GM12878 (cell line): ENCODE measurements around the gene TSFM. TPM values are rescaled to one million over a fixed set of nuclear protein-coding genes. Genes with fewer than 3 reads are reported as not detected.

ENCODE experiments used
- ATAC-seq: fragments of 200-7000 bp; cut with Tn5 transposase; 3 replicates; pipeline ENCODE4 v1.9.1; 2020; ENCODE audit warnings: mild to moderate bottlenecking, moderate library complexity
- BruUV-seq: library from RNA; stranded (reverse); fragments of 400-500 nt; replicated peaks from 2 replicates; lab custom pipeline; 2021; lab: Mats Ljungman, UMichigan
- CTCF ChIA-PET: fragments of 300-600 bp; sonication (Branson Sonifier 250); formaldehyde crosslinking; extraction: SDS; loops from one replicate; lab custom pipeline; 2021; ENCODE audit warnings: inconsistent platforms; lab: Yijun Ruan, JAX
- POLR2A ChIA-PET: fragments of 350-600 bp; formaldehyde crosslinking; extraction: SDS; loops from one replicate; lab custom pipeline; 2021; ENCODE audit warnings: inconsistent platforms; lab: Charles Lee
- RAD21 ChIA-PET: fragments of 300-600 bp; sonication (Branson Sonifier 250); formaldehyde crosslinking; loops from one replicate; lab custom pipeline; 2023; ENCODE audit warnings: antibody characterized with exemption; ENCODE audit not compliant: unreplicated experiment; lab: Charles Lee
- SMC1A ChIA-PET: fragments of 300-600 bp; sonication (Branson Sonifier 250); formaldehyde crosslinking; loops from one replicate; lab custom pipeline; 2023; ENCODE audit not compliant: unreplicated experiment, uncharacterized antibody; lab: Charles Lee
- DNase-seq: peaks from one replicate; pipeline ENCODE4 v3.0.0-alpha.2; 2011; ENCODE audit warnings: low read depth, low spot score
- FAIRE-seq: peaks from 3 replicates; lab custom pipeline; 2011; peaks lifted over from hg19 to GRCh38; lab: Jason Lieb, UNC
- H2AFZ ChIP-seq: 2 replicates; pipeline ENCODE4 v1.6.0; 2011; ENCODE audit warnings: low read depth, low read length, control low read depth; ENCODE audit not compliant: control insufficient read depth
- H3K27ac ChIP-seq: 2 replicates; pipeline ENCODE4 v1.5.1; 2011; ENCODE audit warnings: control low read depth; ENCODE audit not compliant: control insufficient read depth, insufficient read depth
- H3K27me3 ChIP-seq, 2 experiments: replicated peaks in 1 of 2; 2 replicates each; pipeline versions ENCODE4 v1.6.0 to v1.6.1; 2011; ENCODE audit warnings: low read length in 1 of 2; ENCODE audit not compliant: control insufficient read depth in 2 of 2, insufficient read depth in 2 of 2
- H3K36me3 ChIP-seq, 2 experiments: 2 replicates each; pipeline ENCODE4 v1.5.1; 2011; ENCODE audit warnings: low read length in 1 of 2; ENCODE audit not compliant: control insufficient read depth in 2 of 2, insufficient read depth in 2 of 2
- H3K4me1 ChIP-seq: 2 replicates; pipeline ENCODE4 v1.6.1; 2011; ENCODE audit warnings: mild to moderate bottlenecking, low read length, moderate library complexity, mixed read lengths; ENCODE audit not compliant: control insufficient read depth, insufficient read depth
- H3K4me2 ChIP-seq: 2 replicates; pipeline ENCODE4 v1.6.0; 2011; ENCODE audit warnings: control low read depth; ENCODE audit not compliant: control insufficient read depth, insufficient read depth
- H3K4me3 ChIP-seq: fragments of 200-600 bp; sonication (generic); 2 replicates; pipeline ENCODE4 v1.5.1; 2016
- H3K79me2 ChIP-seq: 2 replicates; pipeline ENCODE4 v1.6.0; 2011; ENCODE audit warnings: low read length; ENCODE audit not compliant: control insufficient read depth, insufficient read depth
- H3K9ac ChIP-seq: 2 replicates; pipeline ENCODE4 v1.8.0; 2011; ENCODE audit warnings: low read length, control low read depth, mixed read lengths; ENCODE audit not compliant: control insufficient read depth, insufficient read depth
- H3K9me3 ChIP-seq: replicated peaks from 3 replicates; pipeline ENCODE4 v1.5.1; 2011; ENCODE audit warnings: mild to moderate bottlenecking, low read length; ENCODE audit not compliant: control insufficient read depth, insufficient read depth
- H4K20me1 ChIP-seq: 2 replicates; pipeline ENCODE4 v1.6.0; 2011; ENCODE audit not compliant: control insufficient read depth, insufficient read depth
- ATF2 ChIP-seq: IDR thresholded peaks from 2 replicates; pipeline ENCODE4 v1.6.1; 2012; ENCODE audit warnings: low read length, inconsistent platforms
- BCL3 ChIP-seq: IDR thresholded peaks from 2 replicates; pipeline ENCODE4 v1.6.1; 2011; ENCODE audit warnings: borderline replicate concordance, low read depth, mild to moderate bottlenecking, moderate library complexity, low read length; ENCODE audit not compliant: insufficient read depth, poor library complexity, severe bottlenecking
- CBFB ChIP-seq: IDR thresholded peaks from 2 replicates; pipeline ENCODE4 v1.6.1; 2016; ENCODE audit warnings: antibody characterized with exemption, low read depth
- CHD1 ChIP-seq: IDR thresholded peaks from 2 replicates; pipeline ENCODE4 v1.6.1; 2012; ENCODE audit warnings: low read depth, low read length, improper control_type of control experiment
- E2F8 ChIP-seq: fragments of 450-650 bp; IDR thresholded peaks from 2 replicates; pipeline ENCODE4 v1.6.1; 2018; ENCODE audit warnings: mild to moderate bottlenecking, low read depth, moderate library complexity; ENCODE audit not compliant: partially characterized antibody
- PML ChIP-seq: IDR thresholded peaks from 2 replicates; pipeline ENCODE4 v1.6.1; 2012; ENCODE audit warnings: low read length, inconsistent platforms
- RUNX3 ChIP-seq: IDR thresholded peaks from 2 replicates; pipeline ENCODE4 v1.6.1; 2012; ENCODE audit warnings: low read length, inconsistent platforms
- TCF3 ChIP-seq: IDR thresholded peaks from 2 replicates; pipeline ENCODE4 v1.6.1; 2012; ENCODE audit warnings: low read depth, mild to moderate bottlenecking, low read length, borderline replicate concordance; ENCODE audit not compliant: insufficient read depth
- ZBTB33 ChIP-seq: fragments of 450-650 bp; IDR thresholded peaks from 2 replicates; pipeline ENCODE4 v1.6.1; 2017; ENCODE audit warnings: mild to moderate bottlenecking
- ZBTB40 ChIP-seq: fragments of 450-650 bp; IDR thresholded peaks from 2 replicates; pipeline ENCODE4 v1.6.1; 2016; ENCODE audit warnings: mild to moderate bottlenecking, moderate library complexity, borderline replicate concordance
- ZNF274 ChIP-seq: IDR thresholded peaks from one replicate; pipeline ENCODE4 v1.8.0; 2011; ENCODE audit not compliant: insufficient read length, insufficient read depth
- WGBS: methylation state at CpG from one replicate; pipeline ENCODE4 v1.1.6; 2016; ENCODE audit warnings: low lambda C conversion rate; ENCODE audit not compliant: insufficient replicate concordance, insufficient coverage; ENCODE audit errors: missing lambda C conversion rate; 5-methylcytosine and 5-hydroxymethylcytosine counted together
- in situ Hi-C: fragments of 300-500 bp; cut with MboI; formaldehyde crosslinking; loops from 9 replicates; pipeline ENCODE4 v1.14.3; 2018; ENCODE audit warnings: mixed read lengths
- intact Hi-C: fragments of 100-400 bp; cut with micrococcal nuclease; formaldehyde crosslinking; loops from one replicate; pipeline ENCODE4 v1.14.2; 2022; ENCODE audit not compliant: unreplicated experiment
- polyA plus RNA-seq, 11 experiments: library from polyadenylated mRNA; depleted of rRNA in 4 of 11; unstranded in 6 of 11; stranded (reverse) in 5 of 11; fragments of >200 nt; fragmentation: Nextera tagmentation in 4 of 11; fragmentation: Illumina TruSeq in 1 of 11; extraction: Ambion mirVana in 4 of 11; extraction: Trizol in 1 of 11; gene quantifications; 1 replicate in 1 of 11; 2 replicates in 10 of 11; pipeline versions ENCODE4 v1.2.1 to v1.2.3, GENCODE V29; 2011 to 2016; ENCODE audit warnings: inconsistent platforms in 2 of 11, missing spikeins in 2 of 11, low read depth in 1 of 11
- total RNA-seq, 4 experiments: library from RNA; depleted of rRNA in 3 of 4; stranded (reverse); fragments of >200 nt in 3 of 4; fragmentation: Illumina TruSeq in 1 of 4; extraction: Trizol in 1 of 4; gene quantifications; 2 replicates each; pipeline versions ENCODE4 v1.2.1 to v1.2.3, GENCODE V29; 2013 to 2021

The TSFM gene
- total and polyA plus RNA-seq, 10 of the 15 experiments (the other 5 are each of a cell fraction or from before 2014, with no cell fraction given) = 36.7 to 132 (median 45.6) TPM

- SMC1A ChIA-PET = interaction anchor here (0.8 to 2.4 kb wide), 4 partner anchors 11 to 287 kb away, joined by 3 to 14 read pairs (median 4); no protein-coding TSS in a partner anchor
- peak overlapping the region; percentile 94 for H3K27ac ChIP-seq
- peak overlapping the region; percentile 93 for H3K9ac ChIP-seq
- H4K20me1 ChIP-seq = no peaks in the 10 kb centered on the region
- FAIRE-seq (no peak), ATAC-seq (no peak), DNase-seq (no peak)
- RAD21 ChIA-PET = interaction anchor here (0.7 to 1.5 kb wide), 4 partner anchors 11 to 287 kb away, joined by 3 to 6 read pairs (median 6); partner anchors contain the start of gene CTDSP2
- no peaks in the 10 kb centered on the region for H3K9me3 ChIP-seq
- H3K36me3 ChIP-seq = peaks cover 5 to 6% of the 10 kb centered on the region in 2 experiments
- H3K4me2 ChIP-seq = peak overlapping the region; percentile 84
- BruUV-seq = no TSS peak
- CTCF ChIA-PET = interaction anchor here (0.8 to 2.9 kb wide), 6 partner anchors 11 to 290 kb away, joined by 3 to 28 read pairs (median 4); partner anchors contain the start of genes GLI1 and INHBE
- H2AFZ ChIP-seq = no peak overlapping the region
- intact Hi-C loops = no loop called here
- in situ Hi-C loops = no loop called here
- POLR2A ChIA-PET = interaction anchor here (0.5 to 3.0 kb wide), 5 partner anchors 8 to 225 kb away, joined by 3 to 19 read pairs (median 5); partner anchors contain the start of gene MARCHF9
- H3K27me3 ChIP-seq = no peaks in the 10 kb centered on the region
- peaks cover 20% of the 10 kb centered on the region for H3K4me1 ChIP-seq
- peak overlapping the region; percentile 91 for H3K4me3 ChIP-seq
- 70% methylated on average over 8 of the region's 8 CpGs for WGBS
- H3K79me2 ChIP-seq = peaks cover 34% of the 10 kb centered on the region
- TF ChIP-seq CBFB = no peak
- TF ChIP-seq CHD1 = no peak
- no peak for TF ChIP-seq RUNX3
- TF ChIP-seq ZBTB40 = no peak
- peak; percentile 19 for TF ChIP-seq ATF2
- no peak for TF ChIP-seq ZBTB33
- TF ChIP-seq PML = peak; percentile 62; the same call in 1 of the 2 replicates
- TF ChIP-seq ZNF274 = no peak
- peak; percentile 3 for TF ChIP-seq E2F8
- peak; percentile 21 for TF ChIP-seq BCL3
- TF ChIP-seq TCF3 = no peak
Observed at GRCh38 chr12:57745485-57745881, 37.1 kb upstream of the TSFM start.
